GM13976 (cell line): ENCODE results near the gene TSPAN4.
A peak's percentile ranks its signal among the peaks of the same experiment; 100 is the strongest.

Experiments
- DNase-seq: peaks from one replicate; pipeline ENCODE4 v3.0.0; 2012; ENCODE audit warnings: low spot score
- in situ Hi-C: fragments of 300-500 bp; cut with MboI; formaldehyde crosslinking; loops from one replicate; pipeline ENCODE4 v1.12.0; 2022; ENCODE audit warnings: low sequenced_read_pairs, mixed read lengths, inconsistent platforms; ENCODE audit not compliant: unreplicated experiment
- TF ChIP-seq, protein P1 (sequence below): IDR thresholded peaks from 2 replicates; pipeline ENCODE4 v1.5.1; 2012; ENCODE audit warnings: borderline replicate concordance, mild to moderate bottlenecking; ENCODE audit not compliant: insufficient read depth; ENCODE audit errors: extremely low read depth, missing control alignments, control extremely low read depth

Gene TSPAN4

DNA sequence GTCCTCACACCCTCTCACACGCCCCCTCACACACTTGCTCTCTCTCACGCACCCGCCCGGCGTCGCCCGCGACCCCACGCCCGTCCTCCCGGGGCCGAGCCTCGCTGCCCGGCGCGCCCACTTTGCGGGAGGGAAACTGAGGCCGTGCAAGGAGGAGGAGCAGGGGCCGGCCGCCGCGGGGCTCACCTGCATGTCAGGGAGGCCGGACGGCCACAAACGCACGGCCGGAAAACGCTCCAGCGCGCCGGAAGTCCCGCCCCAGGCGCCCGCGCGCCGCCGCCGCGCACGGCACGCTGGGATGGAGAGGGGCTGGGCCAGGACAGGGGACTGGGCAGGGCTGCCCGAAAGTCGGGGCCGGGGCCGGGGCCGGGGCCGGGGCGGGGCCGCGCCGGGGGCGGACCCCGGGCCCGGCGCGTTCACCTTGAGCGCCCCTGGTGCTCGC is 68.0 kb downstream of the TSPAN4 start, which contains the start of gene CHID1:
TSS of gene CHID1 (minus strand) at position 222 of the 442 bp plus-strand sequence. CDS start 5,994 bp downstream, outside the sequence.
- TF ChIP-seq, protein P1, sequence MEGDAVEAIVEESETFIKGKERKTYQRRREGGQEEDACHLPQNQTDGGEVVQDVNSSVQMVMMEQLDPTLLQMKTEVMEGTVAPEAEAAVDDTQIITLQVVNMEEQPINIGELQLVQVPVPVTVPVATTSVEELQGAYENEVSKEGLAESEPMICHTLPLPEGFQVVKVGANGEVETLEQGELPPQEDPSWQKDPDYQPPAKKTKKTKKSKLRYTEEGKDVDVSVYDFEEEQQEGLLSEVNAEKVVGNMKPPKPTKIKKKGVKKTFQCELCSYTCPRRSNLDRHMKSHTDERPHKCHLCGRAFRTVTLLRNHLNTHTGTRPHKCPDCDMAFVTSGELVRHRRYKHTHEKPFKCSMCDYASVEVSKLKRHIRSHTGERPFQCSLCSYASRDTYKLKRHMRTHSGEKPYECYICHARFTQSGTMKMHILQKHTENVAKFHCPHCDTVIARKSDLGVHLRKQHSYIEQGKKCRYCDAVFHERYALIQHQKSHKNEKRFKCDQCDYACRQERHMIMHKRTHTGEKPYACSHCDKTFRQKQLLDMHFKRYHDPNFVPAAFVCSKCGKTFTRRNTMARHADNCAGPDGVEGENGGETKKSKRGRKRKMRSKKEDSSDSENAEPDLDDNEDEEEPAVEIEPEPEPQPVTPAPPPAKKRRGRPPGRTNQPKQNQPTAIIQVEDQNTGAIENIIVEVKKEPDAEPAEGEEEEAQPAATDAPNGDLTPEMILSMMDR = no peak
- DNase-seq = peak; percentile 99
- in situ Hi-C loops = no loop called here

DNA sequence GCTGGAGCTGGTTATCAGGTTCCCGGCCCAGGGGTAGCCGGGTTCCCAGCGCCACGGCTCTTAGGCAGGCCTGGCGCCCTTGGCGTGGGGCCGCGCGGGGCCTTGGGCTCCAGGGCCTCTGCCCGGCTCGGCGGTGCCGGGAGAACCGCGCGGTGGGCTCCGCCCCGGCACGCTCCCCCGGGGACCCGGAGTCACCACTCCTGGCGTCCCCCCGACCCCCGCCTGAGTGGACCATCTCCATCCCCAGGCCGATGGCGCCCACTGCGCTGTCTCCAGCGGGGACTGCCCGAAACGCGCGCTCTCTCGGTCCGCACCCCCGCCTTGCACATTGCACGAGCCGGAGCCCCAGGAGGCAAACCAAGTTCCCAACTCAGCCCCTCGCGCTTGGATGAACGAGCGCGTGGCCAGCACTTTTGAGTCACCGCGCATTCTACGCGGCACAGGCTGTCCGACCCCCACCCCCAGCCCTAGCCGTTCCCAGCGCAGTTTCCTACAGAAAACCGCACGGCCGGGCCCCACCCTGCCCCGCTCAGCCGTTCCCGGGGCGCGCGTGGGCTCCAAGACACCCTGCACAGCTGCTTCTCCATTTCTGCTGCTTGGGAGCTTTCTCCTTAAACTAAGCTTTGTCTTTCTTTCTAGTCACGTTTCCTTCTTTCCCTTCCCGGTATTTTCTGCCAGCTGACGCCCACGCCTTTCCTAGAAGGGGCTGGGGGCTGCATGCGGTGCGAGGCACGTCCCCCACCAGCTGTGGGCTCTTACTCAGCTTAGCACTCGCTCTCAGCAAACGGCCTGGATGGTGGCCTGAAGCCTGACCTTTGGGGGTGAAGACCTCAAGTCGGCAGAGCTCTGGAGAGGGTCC is 68.6 kb downstream of the TSPAN4 start:
- TF ChIP-seq, protein P1 = peak; percentile 9
- peak; percentile 72 for DNase-seq
- in situ Hi-C loops = no loop called here

DNA sequence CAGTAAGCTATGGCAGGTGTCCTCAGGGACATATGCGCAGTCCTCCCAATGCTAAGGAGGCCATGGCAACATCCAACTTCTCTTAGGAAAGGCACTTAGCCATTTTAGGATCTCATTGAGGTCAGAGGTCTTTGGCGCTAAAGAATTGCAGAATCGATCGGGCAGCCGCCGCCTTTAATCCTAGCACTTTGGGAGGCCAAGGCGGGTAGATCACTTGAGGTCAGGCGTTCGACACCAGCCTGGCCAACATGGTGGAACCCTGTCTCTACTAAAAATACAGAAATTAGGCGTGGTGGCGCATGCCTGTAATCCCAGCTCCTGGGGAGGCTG is 69.2 kb downstream of the TSPAN4 start:
- in situ Hi-C loops = no loop called here
- no peak for DNase-seq
- TF ChIP-seq, protein P1 = no peak

DNA sequence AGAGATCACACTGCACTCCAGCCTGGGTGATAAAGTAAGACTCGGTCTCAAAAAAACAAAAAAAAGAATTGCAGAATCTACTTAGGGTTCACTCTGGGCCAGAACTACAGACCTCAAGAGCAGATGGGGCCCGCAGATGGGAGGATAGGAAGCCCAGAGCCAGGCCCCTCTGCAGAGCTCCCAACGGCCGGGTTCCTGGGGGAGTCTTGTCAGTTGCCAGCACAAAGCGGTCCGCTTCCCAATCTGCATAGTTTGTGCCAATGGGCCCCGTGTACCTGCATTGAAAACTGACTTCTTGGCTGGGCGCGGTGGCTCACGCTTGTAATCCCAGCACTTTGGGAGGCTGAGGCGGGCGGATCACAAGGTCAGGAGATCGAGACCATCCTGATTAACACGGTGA is 69.6 kb downstream of the TSPAN4 start:
- TF ChIP-seq, protein P1 = no peak
- DNase-seq = no peak
- in situ Hi-C loops = no loop called here

DNA sequence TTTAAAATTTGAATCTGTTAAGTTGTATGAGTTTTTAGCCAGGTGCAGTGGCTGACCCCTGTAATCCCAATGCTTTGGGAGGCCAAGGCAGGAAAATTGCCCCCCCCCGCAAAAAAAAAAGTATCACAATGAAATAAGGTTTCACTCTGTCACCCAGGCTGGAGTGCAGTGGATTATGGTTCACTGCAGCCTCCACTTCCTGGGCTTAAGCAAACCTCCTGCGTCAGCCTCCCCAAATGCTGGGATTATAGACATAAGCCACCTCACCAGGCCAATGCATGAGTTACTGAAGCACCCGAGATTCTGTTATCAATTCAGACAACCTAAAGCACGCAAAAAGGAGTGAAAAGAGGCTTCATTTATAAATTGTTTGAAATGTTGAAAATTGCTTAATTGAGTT is 70.4 kb downstream of the TSPAN4 start:
- in situ Hi-C loops = no loop called here
- no peak for DNase-seq
- TF ChIP-seq, protein P1 = no peak

DNA sequence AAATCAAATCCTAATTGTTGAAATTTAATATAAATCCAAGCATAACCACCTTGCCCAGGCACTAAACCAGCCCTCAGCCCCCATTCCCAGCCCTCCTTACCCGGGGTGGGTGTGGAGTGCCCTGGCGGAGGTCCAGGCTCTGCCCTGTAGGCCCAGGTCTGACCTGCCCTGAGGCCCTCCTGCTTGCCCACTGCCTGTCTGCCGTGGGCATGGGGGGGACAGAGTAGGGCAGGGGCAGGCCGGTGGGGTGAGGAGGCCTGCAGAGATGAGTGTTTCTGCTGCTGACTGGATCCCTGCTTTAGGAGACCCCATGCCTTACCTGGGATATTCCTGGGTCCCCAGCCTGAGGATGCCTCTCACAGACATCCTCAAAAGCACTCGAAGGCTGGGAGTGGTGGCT is 71.6 kb downstream of the TSPAN4 start:
- in situ Hi-C loops = no loop called here
- TF ChIP-seq, protein P1 = no peak
- no peak for DNase-seq
